K562 (cell line): ENCODE measurements around the gene DDAH2. TPM values are rescaled to one million over a fixed set of nuclear protein-coding genes. Genes with fewer than 3 reads are reported as not detected.

Experiments
- DACH1 ChIP-seq: fragments of 450-650 bp; IDR thresholded peaks from 2 replicates; pipeline ENCODE4 v1.6.1; 2018; ENCODE audit not compliant: partially characterized antibody
- DMBX1 ChIP-seq: fragments of 250-450 bp; sonication (Bioruptor Pico); IDR thresholded peaks from 2 replicates; pipeline ENCODE4 v1.8.0; 2022; ENCODE audit warnings: inconsistent platforms, mild to moderate bottlenecking, moderate library complexity, borderline replicate concordance
- E2F3 ChIP-seq: fragments of 250-450 bp; sonication (Bioruptor Pico); IDR thresholded peaks from 2 replicates; pipeline ENCODE4 v1.4.0; 2020; ENCODE audit warnings: mild to moderate bottlenecking
- FOXJ3 ChIP-seq: sonication (generic); formaldehyde crosslinking; IDR thresholded peaks from 2 replicates; pipeline ENCODE4 v1.4.0; 2020; ENCODE audit warnings: mild to moderate bottlenecking, missing genetic modification reagents
- FOXM1 ChIP-seq, 2 experiments: fragments of 450-650 bp in 1 of 2; sonication (generic) in 1 of 2; formaldehyde crosslinking in 1 of 2; IDR thresholded peaks; 2 replicates each; pipeline versions ENCODE4 v1.6.1 to v1.9.0; 2017 to 2022; ENCODE audit warnings: low read depth in 2 of 2, mild to moderate bottlenecking in 2 of 2, missing genetic modification reagents in 1 of 2, moderate library complexity in 1 of 2
- KLF1 ChIP-seq: fragments of 450-650 bp; IDR thresholded peaks from 2 replicates; pipeline ENCODE4 v1.6.1; 2016; ENCODE audit warnings: missing genetic modification characterization, missing compliant biosample characterization
- LARP7 ChIP-seq: fragments of 450-650 bp; IDR thresholded peaks from 2 replicates; pipeline ENCODE4 v1.6.1; 2016
- MTA1 ChIP-seq: fragments of 450-650 bp; IDR thresholded peaks from 2 replicates; pipeline ENCODE4 v1.6.1; 2017; ENCODE audit warnings: borderline replicate concordance
- NR2C1 ChIP-seq, 2 experiments: fragments of 450-650 bp; IDR thresholded peaks; 2 replicates each; pipeline ENCODE4 v1.6.1; 2017; ENCODE audit warnings: mild to moderate bottlenecking in 2 of 2, antibody characterized with exemption in 1 of 2, inconsistent platforms in 1 of 2, missing compliant biosample characterization in 1 of 2, missing genetic modification characterization in 1 of 2
- POU5F1 ChIP-seq: fragments of 150-350 bp; IDR thresholded peaks from 2 replicates; pipeline ENCODE4 v1.6.1; 2014; ENCODE audit warnings: borderline replicate concordance, low read length, low read depth, mild to moderate bottlenecking; ENCODE audit not compliant: partially characterized antibody
- RAD51 ChIP-seq: fragments of 450-650 bp; IDR thresholded peaks from 2 replicates; pipeline ENCODE4 v1.7.1; 2016; ENCODE audit warnings: low read depth, mild to moderate bottlenecking, borderline replicate concordance
- RBM39 ChIP-seq: fragments of 200-400 bp; formaldehyde crosslinking; optimal IDR thresholded peaks from 2 replicates; pipeline ENCODE3; 2018; ENCODE audit warnings: low read depth, low read length
- TARDBP ChIP-seq: fragments of 450-650 bp; IDR thresholded peaks from 2 replicates; pipeline ENCODE4 v1.6.1; 2016
- TBL1XR1 ChIP-seq, 2 experiments: IDR thresholded peaks; 2 replicates each; pipeline ENCODE4 v1.6.1; 2012; ENCODE audit warnings: improper control_type of control experiment in 2 of 2, low read length in 2 of 2, mild to moderate bottlenecking in 1 of 2
- ZNF384 ChIP-seq: IDR thresholded peaks from 2 replicates; pipeline ENCODE4 v1.6.1; 2012; ENCODE audit warnings: low read depth, low read length, improper control_type of control experiment
- ZNF695 ChIP-seq: fragments of 450-650 bp; formaldehyde crosslinking; IDR thresholded peaks from 2 replicates; pipeline ENCODE4 v1.4.0; 2020; ENCODE audit warnings: mild to moderate bottlenecking, moderate library complexity
- polyA plus RNA-seq, 8 experiments: library from polyadenylated mRNA; depleted of rRNA in 4 of 8; stranded (reverse) in 5 of 8; unstranded in 3 of 8; fragments of >200 nt; fragmentation: Nextera tagmentation in 2 of 8; fragmentation: Illumina TruSeq in 1 of 8; extraction: Ambion mirVana in 2 of 8; extraction: Trizol in 1 of 8; gene quantifications; 2 replicates each; pipeline versions ENCODE4 v1.2.1 to v1.2.3, GENCODE V29; 2011 to 2014; ENCODE audit warnings: inconsistent platforms in 1 of 8, missing spikeins in 1 of 8
- total RNA-seq, 7 experiments: library from RNA; depleted of rRNA in 6 of 7; stranded (reverse); fragments of >200 nt in 6 of 7; fragmentation: Illumina TruSeq in 2 of 7; extraction: Trizol in 2 of 7; gene quantifications; 2 replicates each; pipeline versions ENCODE4 v1.2.1 to v1.2.3, GENCODE V29; 2011 to 2021; ENCODE audit warnings: low replicate concordance in 1 of 7
- TF ChIP-seq, protein P1 (sequence below): sonication (generic); formaldehyde crosslinking; IDR thresholded peaks from 2 replicates; pipeline ENCODE4 v1.8.1; 2023; ENCODE audit warnings: mild to moderate bottlenecking, missing genetic modification reagents

The DDAH2 gene
- total and polyA plus RNA-seq, 9 of the 15 experiments (the other 6 are each of a cell fraction or from before 2014, with no cell fraction given): 1.8 to 45.4 (median 21.4) TPM

DNA sequence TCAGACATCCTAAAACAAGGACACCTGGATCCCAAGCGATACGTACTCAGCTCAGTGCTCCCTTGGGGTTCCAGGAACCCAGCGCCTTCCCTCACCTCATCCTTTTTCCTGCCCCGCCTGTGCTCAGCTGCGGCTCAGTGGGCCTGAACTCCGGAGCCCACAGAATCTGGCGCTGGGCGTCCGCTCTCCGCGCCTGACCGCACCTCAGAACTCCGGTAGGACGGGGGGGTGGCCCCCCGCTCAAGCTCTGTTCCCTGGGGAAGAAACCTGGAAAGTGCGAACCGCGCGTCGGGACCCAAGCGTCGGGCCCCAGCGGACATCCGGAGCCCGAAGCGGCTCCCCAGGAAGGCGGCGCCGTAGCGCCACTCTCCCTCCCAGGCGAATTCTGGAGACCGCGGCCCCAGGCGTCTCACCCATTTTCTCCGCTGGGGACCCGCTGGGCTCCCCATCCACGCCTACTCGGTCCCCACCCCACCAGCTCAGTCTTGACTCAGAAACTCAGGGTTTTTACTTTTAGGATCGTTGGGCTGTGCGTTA is 47.9 kb downstream of the DDAH2 start (continued):
- TF ChIP-seq DMBX1 (0 out of 2 replicates have a peak, but pooled peaks have one; percentile 2), ZNF695 (no peak), FOXM1 (IDR thresholded peaks at IDR 0.05; ENCODE audit: low read depth) (no peak), FOXM1 (CRISPR knock-in tag; IDR thresholded peaks at IDR 0.05; ENCODE audit: low read depth) (no peak), LARP7 (no peak), MTA1 (no peak), E2F3 (CRISPR knock-in tag) (no peak), RBM39 (no peak), FOXJ3 (no peak), TBL1XR1 (IDR thresholded peaks at IDR 0.05; ENCODE audit: low read length in 2 of 2) (no peak), RAD51 (no peak), POU5F1 (no peak), TARDBP (0 out of 2 replicates have a peak, but pooled peaks have one; percentile 13), NR2C1 (IDR thresholded peaks at IDR 0.05) (no peak), NR2C1 (tag; IDR thresholded peaks at IDR 0.05) (no peak), DACH1 (no peak), ZNF384 (no peak), KLF1 (tag) (no peak)
- TF ChIP-seq, protein P1, sequence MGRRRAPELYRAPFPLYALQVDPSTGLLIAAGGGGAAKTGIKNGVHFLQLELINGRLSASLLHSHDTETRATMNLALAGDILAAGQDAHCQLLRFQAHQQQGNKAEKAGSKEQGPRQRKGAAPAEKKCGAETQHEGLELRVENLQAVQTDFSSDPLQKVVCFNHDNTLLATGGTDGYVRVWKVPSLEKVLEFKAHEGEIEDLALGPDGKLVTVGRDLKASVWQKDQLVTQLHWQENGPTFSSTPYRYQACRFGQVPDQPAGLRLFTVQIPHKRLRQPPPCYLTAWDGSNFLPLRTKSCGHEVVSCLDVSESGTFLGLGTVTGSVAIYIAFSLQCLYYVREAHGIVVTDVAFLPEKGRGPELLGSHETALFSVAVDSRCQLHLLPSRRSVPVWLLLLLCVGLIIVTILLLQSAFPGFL (CRISPR knock-in tag): no peak
- TF ChIP-seq, all 486 proteins: peak for 21
